Activated CD4-positive, alpha-beta T cell treated with anti-CD3 and anti-CD28 coated beads for 4 hours (primary cell): ENCODE data around the gene EFCAB6.

Source experiments
- DNase-seq, 2 donors: peaks; one replicate each; pipeline ENCODE4 v3.0.0-alpha.2; 2020

EFCAB6 gene

DNA sequence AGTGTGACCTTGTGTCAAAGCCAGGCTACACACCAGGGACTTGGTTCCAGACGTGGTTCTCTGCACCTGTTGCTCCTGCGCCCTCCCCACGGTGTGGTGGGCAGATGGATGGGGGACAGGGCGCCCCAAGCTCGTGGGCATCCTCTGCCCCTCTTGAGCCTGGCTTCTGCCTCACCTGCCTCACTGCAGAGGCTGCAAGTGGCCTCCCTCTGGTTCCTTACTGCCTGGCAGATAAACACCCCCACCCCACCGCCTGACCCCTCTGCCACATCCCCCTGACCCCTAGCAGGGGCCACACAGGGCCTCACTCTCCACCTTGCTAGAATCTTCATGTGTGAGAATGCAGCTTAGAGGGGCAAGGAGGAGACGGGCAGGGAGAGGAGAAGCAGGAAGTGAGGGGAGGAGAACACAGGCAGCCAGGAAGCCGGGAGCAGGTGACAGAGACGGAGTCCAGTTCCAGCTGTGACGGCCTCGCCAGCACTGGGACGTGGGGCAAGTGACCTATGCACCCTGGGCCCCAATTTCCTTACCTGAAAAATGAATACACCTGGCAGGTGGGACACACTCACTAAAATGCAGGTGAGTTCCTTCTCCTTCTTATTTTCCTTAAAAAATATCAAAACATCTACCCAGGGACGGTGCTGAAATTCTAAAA, 178.3 kb downstream of the EFCAB6 start:
- no peak for DNase-seq

DNA sequence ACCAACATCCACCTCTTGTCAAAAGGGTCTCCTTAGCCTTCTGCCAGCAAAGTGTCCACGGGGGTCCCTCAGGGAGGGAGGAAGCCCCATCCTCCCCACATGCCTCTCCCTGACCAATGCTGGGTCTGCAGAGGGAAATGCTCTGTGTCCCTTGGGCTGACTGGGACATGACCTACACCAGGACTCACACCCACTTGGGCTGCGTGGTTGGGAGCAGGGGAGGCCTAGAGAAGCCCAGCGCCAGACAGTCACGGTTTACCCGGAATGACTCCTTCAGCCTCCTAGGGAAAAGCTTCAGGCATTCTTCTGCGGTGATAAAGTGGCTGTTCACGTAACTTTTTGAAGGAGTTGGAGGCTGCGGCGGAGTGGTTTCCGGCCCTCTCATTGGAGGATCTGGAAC, 180.3 kb downstream of the EFCAB6 start:
- no peak for DNase-seq

DNA sequence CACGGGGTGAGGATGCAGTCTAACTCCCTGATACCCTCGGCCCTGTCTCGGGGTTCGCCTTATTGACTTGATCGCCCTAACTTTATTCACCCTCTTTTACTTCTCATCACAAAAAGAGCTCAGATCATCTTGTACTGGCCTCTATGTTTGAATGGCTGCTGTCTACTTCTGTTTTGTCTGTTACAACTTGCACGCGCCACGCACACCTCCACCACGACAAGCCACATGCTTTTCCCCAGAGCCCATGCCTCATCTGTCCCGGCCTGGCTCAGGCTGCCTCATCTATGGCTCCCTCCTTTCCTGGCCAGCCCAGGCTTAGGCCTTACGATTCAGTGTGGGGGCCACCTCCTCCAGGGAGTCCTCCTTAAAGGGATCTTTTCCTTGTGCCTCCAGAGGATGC, 180.9 kb downstream of the EFCAB6 start:
- DNase-seq = no peak

DNA sequence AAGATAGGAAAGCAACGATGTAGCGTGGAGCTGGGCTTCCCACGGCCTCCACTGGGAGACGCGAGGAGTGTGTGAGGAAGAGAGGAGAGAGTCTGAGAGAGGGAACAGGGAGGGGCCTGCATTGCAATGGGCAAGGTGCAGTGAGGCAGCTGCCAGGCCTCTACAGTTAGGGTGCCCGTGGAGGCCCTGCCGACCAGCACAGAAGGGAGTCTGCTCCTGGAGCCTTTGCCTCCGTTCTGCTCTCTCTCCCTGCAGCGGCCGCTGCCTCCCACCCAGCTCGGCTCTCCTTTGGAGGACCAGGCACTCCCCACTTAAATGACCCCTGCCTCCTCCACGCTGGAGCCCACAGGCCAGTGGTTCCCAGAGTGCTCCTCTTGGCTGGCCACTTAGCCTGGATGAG, 181.7 kb downstream of the EFCAB6 start:
- DNase-seq = no peak

DNA sequence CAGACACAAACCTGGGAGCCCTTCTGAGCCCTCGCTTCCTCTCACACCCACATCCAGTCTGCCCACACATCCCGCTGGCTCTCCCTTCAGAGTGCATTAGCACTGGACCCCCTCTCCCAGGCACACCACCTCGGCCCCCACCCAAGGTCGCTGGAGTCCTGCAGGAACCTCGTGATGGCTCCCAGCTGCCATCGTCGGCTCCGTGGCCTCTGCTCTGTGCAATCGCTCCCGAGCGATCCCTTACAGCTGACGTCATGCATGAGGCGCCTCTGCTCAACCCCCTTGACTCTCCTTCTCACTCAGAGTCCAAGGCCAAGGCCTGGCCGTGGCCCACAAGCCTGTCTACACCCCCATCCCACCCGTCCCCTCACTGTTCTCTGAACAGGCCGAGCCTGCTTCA, 183.9 kb downstream of the EFCAB6 start:
- DNase-seq = no peak

DNA sequence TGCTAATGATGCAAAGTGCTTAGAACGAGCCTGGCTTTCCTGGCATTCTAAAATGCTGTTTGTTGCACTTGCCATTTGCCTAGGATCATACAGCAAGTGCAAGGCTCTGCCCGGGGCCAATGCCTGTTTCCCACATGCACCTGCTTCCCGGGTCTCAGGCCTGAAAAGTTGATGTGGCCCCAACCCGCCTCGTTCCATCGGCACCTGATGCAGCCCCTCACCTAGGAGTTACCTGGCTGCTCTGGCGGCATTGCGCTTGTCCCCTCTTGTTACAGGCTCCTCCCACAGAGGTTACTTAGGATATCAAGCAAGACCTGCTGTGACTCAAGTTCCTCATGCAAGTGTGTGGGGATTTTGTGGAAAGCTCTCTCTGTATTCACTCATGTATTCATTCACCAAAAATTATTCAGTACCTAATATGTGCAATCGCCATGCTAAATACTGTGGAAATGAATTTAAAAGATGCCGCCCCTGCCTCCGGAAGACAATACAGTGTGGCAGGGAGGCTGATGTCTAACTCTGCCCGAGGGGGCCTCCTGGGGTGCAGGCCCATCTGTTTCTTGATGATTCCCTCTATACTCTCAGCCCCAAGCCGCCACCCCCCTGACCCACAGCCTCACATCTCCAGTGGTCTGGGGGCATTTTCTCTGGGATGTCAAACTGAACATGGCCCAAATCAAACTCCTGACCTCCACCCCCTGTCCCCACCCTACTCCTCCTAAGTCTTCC, 184.5 kb downstream of the EFCAB6 start:
- DNase-seq = no peak

DNA sequence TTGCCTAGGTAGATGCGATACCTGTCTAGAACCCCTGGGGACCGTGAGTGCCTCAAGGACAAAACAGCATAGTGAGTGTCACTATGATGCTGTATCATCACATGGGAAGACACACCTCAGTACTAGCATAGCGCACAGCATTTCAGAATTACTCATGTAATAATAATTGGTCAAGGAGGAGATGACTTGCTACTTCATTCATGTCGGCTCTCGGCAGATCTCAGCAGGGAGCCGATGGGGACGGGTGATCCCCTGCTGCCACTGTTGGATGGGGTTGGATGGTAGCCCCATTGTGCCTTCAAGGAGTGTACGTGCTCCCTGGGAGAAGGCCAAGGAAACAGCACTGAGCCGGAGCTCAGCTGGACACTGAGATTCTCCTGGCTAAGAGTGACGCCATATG, 186.9 kb downstream of the EFCAB6 start:
- DNase-seq = no peak

DNA sequence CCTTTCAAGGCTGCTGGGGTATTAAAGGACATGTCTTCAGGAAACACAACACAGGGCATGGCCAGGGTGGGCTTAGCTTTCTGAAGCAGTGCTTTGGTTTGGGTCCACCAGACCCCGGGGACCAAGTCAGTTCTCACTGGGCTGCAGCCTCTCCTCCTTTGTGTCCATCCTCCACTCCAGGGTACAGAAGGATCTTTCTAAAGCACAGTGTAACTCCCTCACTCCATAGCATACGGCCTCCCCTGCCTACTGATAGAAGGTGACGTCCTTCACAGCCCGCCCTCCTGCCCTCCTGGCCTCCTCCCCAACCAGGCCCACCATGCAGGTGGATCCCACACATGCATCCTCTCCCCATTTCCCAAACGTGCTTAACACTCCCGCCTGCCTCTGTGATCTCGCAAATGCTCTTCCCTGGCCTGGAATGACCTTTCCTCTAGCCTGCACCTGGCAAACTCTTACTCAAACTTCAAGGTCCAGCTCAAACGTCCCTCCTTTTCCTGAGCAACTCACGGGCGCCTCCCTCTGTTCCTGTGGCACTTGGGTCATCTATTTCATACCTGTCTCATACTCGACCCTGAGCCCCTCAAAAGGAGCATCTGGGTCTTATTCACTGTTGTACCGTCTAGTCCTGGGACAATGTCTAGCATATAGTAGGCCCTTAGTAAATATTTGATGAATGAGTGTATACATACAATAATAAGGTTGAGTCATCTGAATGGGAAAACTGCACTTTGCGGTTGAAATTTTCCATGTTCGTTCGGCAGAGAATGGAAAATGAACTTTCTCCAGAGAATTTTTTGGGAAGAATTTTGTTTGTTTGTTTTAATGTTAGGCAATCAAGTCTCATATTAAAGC, 187.7 kb downstream of the EFCAB6 start:
- no peak for DNase-seq

DNA sequence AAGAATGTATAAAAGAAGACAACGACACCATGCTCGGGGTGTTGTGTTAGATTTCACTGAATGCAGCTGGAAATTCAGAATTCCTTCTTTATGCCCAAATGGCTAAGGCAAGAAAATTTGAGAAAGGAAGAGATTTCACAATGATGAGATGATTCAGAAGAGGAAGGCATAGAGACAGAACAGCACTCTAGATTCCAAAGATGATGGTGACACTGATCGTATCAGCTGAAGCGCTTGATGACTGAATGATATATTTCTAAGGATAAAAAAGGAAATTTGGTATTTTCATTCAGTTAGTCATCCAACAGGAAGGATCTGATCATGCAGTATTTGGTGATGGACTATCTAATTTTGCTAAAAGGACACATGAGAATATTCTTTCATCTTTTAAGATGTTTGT, 189.2 kb downstream of the EFCAB6 start:
- no peak for DNase-seq

DNA sequence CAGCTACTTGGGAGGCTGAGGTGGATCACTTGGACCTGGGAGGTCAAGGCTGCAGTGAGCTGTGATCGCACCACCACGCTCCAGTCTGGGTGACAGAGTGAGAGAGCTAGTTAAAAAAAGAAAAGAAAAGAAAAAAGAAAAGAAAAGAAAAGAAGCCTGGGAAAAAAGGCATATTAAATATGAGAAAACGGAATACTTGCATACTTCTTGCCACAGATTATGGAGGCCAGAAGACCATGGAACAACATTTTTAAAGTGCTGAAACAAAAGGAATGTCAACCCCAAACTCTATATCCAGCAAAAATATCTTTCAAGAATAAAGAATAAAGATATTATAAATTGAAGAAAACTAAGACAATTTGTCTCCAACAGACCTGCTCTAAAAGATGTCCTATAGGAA, 191.9 kb downstream of the EFCAB6 start:
- no peak for DNase-seq

DNA sequence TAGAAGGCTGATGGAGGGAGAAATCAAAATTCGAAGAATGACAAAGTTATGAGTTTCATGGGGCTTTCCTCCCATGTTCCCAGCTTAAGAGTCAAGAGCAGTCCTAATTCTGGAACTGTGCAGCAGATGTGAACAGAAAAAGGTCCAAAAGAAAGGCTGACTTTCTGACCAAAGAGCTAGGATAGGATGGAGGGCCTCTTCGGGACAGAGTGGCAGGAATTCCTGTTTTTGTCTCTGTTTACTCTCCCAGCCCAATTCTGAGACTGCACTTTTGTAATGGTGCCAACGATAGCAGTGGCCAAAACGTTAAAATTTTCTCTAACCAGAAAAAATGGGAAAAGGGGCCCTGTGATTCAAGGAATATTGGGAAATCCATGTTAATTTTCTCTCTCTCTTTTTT, 193.6 kb downstream of the EFCAB6 start:
- no peak for DNase-seq

DNA sequence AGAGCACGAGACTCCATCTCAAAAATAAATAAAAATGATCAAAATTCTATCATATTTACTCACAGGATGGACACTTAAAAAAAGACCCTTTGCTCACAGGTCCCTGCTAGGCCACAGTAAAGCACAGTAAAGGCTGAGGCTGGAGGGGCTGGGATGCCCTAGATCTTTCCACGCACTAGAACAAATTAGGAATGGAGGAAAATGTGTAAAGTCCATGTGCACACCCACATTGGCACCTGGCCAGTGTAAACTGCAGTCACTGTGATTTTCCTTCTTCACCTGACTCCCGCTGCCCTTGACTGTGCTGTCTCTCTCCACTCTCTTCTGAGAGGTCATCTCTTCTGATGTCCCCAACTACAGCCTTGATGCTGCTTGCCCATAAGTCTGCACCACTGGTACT, 195.5 kb downstream of the EFCAB6 start:
- DNase-seq = no peak

DNA sequence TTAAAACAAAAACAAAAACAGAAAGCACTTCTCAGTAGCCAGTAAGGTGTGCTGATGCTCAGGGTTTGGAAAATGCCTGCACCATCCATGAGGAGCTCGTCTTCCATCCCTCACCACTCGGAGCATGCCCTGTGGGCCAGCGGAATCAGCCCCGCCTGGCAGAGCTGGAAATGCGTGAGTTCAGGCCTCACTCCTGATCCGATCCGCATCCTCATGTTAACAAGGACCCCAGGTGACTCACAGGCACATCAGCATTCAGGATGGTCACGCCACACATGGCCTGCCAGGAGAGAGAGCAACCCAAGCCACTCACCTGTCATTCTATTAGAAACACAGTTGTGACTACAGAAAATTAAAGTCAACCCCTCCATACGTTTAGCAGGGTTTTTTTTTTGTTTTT, 211.8 kb downstream of the EFCAB6 start:
- DNase-seq = no peak

DNA sequence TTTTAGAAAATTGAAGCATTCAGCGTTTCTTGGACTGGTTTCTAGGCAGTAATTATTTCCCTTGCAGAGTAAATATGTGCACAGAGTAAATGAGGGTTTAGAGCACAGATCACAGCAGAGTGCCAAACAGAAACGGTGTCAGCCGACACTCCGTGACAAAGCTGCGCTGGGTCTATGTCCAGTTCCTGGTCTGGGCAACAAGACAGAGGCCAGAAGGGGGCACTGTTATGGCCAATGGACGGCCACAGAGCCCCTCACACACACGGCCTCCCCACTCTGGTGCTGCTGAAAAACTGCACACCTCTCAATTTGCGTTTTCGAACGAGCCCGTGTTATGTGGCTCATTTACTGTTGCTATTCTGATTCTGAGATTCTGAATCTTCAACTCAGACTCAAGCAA, 219.6 kb downstream of the EFCAB6 start:
- DNase-seq = no peak

DNA sequence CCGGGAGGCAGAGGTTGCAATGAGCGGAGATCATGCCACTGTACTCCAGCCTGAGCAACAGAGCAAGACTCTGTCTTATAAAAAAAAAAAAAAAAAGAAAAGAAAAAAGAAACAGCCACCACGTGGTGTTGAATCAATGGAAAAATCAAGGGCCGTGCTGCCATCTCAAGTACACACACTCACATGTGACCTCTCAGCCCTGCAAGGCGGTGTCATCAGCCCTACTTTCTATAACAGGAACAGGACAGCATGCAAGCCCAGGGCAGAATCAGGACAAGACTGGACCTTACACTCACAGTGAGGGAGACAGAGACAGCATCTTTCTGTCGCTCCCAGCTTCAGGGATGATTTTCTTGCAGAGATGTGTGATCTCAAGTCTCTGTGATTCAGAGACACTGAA, 220.7 kb downstream of the EFCAB6 start:
- DNase-seq = no peak

DNA sequence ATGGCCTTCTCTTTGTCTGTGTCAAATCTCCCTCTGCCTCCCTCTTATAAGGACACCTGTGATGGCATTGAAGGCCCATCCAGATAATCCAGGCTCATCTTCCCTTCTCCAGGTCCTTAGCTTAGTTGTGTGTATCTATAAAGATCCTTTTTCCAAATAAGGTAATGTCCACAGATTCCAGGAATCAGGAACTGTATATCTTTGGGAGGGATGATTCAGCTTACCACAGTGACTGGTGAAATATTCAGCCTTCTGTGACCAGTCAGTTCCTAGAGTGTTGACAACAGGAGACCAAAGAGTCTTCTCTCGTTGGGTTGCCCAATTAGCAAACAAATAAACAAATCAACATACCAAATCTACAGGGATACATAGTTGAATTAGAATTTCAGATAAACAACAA, 224.5 kb downstream of the EFCAB6 start:
- no peak for DNase-seq

DNA sequence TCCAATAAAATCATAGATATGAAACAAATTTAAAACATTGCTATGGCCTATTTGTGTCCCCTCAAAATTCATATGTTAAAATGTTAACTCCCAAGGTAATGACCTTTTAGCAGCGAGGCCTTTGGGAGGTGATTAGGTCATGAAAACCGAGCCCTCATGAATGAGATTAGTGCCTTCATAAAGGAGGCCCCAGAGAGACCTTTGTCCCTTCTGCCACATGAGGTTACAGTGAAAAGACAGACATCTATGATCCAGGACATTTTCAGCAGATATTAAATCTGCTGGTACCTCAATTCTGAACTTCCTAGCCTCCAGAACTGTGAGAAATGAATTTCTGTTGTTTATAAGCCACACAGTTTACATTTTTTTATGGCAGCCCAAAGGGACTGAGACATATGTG, 228.6 kb downstream of the EFCAB6 start:
- no peak for DNase-seq

DNA sequence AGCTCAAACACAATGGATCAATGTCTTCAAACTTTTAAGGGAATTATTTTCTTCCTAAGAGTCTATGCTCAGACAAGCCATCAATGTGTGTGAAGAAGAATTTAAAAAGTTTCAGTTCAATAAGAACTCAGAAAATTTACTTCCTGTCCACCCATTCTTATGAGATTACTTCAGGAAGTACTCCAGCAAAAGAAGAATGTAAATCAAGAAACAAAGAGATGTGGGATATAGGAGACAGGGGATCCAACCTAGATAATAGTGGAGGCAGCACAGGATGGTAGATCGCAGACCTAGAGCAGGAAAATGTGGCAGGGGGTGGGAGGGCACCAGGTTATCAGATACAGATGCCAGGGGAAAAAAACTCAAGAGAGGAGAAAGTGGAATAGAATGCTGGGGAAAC, 229.7 kb downstream of the EFCAB6 start:
- DNase-seq = no peak

DNA sequence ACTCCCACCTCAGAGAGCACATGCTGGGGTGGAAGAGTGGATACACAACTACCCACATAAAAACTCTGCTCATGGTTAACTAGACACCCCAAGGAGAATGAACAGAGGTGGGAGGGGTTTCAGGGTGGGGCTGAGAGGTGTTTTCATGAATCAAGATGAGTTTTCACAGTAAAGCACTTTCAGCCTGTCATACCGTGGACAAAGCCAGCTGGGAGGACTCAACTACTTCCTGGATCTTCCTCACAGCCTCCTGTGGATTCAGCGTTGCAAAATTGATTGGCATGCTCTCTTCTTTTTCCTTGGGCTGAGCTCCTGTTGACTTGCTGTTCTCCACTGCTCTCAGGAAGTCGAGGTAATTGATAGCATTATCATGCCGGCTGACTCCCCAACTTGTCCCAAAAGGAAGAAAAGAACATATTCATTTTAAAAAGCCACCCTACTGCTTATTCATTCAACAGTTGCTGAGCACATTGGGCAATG, 231.8 kb downstream of the EFCAB6 start:
- DNase-seq = no peak

DNA sequence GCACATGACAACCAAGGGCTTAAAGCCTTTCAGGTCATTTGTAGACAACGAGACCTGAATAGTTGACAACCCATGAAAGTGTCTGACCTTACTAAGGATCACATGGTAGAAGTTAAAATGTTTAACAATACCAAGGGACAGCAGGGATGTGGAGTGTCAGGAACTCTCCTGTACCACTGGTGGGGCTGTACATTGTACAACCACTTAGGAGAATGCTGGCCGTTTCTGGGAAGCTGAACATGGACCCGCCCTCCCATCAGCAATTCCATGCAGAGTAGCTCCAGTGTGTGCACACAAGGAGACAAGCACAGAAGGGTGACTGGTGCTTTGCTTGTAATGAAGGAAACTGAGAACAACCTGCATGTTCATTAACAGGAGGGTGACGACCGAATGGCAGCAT, 237.4 kb downstream of the EFCAB6 start:
- no peak for DNase-seq

DNA sequence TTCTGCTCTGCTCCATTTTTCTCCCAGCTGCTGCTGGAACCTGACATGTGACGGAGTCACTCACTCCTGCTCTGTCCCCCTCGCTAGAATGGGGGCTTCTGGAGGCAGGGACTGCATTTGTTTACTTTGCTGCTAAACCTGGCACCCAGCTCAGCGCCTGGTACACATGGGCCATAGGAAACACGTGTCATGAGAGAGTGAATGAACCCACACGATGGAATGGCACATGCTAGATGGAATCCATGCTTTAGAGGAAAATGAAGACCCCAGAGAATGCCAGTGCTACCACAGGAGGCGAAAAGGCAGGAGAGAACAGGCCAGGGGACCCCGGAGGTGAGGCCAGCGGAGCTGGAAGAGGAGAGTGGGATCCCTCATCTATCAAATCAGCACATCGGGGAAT, 239.4 kb downstream of the EFCAB6 start:
- no peak for DNase-seq

DNA sequence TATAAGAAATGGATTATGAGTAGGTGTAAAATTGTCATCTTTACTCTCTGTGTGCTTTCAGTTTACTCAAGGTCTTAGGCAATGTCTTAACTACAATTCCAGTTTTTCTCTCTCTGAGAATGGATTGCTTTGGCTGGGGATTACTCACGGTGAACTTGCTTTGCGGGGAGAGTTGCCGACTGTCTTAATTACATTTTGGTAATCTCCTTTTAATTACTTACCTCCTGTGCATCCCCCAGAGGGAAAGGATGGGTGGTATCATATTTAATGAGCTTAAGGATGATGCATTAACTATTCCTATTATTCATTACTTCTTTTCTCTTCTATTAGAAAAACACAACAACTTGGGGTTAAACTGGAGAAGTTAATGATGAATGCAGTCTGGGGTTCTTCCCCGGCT, 240.9 kb downstream of the EFCAB6 start:
- no peak for DNase-seq

DNA sequence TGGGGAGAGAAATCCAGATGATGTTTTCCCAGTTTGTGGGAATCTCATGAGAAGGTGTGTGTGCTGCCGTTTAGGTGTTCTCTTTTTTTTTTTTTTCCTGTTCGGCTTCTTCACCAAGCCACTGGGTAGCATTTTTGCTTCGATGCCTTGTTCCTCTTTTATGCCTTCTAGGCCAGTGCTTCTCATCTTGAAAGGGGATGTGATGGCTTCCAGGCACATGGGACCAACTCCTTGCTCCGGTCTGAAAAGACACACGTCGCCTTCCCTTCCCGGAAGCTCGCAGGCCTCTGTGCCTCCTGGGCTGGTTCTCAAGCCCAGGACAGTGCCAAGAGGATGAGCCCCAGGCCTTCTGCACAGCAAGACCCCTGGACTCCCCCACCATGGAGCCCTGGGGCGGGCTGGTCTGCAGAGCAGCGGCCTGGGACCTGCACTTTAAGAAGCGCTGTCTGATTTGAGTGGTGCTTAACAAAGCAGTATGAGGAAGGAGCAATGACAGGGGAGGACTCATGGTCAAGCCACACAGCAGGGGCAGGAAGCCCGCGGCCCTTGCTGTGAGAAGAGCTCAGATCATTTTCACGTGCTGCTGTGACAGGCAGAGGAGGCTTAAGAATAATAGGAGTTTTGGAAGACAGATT, 241.5 kb downstream of the EFCAB6 start:
- DNase-seq = no peak
